Measurements from ENCODE around the gene CDH16. TPM values are rescaled to one million over a fixed set of nuclear protein-coding genes. Genes with fewer than 3 reads are reported as not detected.

Gene CDH16
- total and polyA plus RNA-seq, 2 of the 13 experiments (the other 11 are each of a cell fraction or from before 2014, with no cell fraction given): 2.7 to 3.9 TPM

DNA sequence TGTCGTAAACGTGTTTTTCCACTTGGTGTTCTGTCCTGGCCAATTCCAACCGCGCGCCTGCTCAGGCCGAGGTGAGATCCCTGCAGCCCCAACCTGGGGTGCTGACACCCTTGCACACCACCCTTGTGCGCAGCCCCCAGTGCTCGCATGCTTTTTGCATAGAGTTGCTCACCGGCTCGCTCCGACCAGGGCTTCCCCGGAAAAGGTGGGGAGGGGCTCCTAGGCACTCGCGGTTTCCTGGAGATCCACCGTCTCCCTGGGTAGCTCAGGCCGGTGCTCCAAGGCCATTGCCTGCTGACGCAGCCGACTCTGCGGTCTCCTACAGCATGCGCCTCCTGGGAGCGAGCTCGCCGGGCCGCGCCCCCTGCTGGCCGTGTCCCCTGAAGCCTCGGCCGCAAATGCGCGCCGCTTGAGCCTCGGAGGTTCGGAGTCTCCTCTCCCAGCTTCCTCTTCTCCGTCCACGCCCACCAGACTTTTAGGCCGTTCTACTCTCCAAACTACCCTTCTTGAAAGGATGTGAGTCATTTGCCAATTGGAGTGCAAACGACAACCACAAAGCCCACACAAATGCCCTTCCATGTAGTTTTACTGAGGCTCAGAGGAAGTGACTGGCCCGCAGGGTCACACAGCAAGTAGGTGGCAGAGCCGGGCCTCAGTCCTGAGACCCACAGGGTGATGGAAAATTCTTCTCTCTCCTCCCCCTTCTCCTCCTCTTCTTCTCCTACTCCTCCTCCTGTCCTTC lies 45.6 kb downstream of the CDH16 start (continued):
- TF ChIP-seq, protein P1, sequence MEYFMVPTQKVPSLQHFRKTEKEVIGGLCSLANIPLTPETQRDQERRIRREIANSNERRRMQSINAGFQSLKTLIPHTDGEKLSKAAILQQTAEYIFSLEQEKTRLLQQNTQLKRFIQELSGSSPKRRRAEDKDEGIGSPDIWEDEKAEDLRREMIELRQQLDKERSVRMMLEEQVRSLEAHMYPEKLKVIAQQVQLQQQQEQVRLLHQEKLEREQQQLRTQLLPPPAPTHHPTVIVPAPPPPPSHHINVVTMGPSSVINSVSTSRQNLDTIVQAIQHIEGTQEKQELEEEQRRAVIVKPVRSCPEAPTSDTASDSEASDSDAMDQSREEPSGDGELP (IDR thresholded peaks at IDR 0.05; ENCODE audit: borderline replicate concordance, low read depth): no peak
- no peak for TF ChIP-seq ZNF530 (CRISPR knock-in tag; IDR thresholded peaks at IDR 0.05; ENCODE audit: low read depth)
- peak; percentile 96 for TF ChIP-seq ZMYM3 (CRISPR knock-in tag; IDR thresholded peaks at IDR 0.05)
- TF ChIP-seq RAD21 (CRISPR knock-in tag; IDR thresholded peaks at IDR 0.05): peak; percentile 74
- no peak for TF ChIP-seq EZH2 (conservative IDR thresholded peaks at IDR 0.05; ENCODE audit: low read depth, low read length)
- 0 out of 2 replicates have a peak, but pooled peaks have one; percentile 43 for TF ChIP-seq ZNF501 (CRISPR knock-in tag; IDR thresholded peaks at IDR 0.05)
- no peak for TF ChIP-seq TP53 (CRISPR knock-in tag; conservative IDR thresholded peaks at IDR 0.05)
- no peak for TF ChIP-seq KDM1A (CRISPR knock-in tag; IDR thresholded peaks at IDR 0.05)
- TF ChIP-seq PAX8 (CRISPR knock-in tag; IDR thresholded peaks at IDR 0.05; ENCODE audit: borderline replicate concordance): no peak
- TF ChIP-seq IRF2 (CRISPR knock-in tag; IDR thresholded peaks at IDR 0.05): peak; percentile 84
- peak; percentile 35; the same call in 1 of the 2 replicates for TF ChIP-seq ZNF441 (CRISPR knock-in tag; IDR thresholded peaks at IDR 0.05; ENCODE audit: borderline replicate concordance)
- TF ChIP-seq ZNF556 (CRISPR knock-in tag; IDR thresholded peaks at IDR 0.05; ENCODE audit: borderline replicate concordance): peak; percentile 74; the same call in 1 of the 2 replicates
- TF ChIP-seq TSC22D2 (CRISPR knock-in tag; IDR thresholded peaks at IDR 0.05; ENCODE audit: borderline replicate concordance): no peak
- TF ChIP-seq SIN3A (IDR thresholded peaks at IDR 0.05; ENCODE audit: borderline replicate concordance, low read depth, low read length): peak; percentile 41; the same call in 1 of the 2 replicates
- TF ChIP-seq ZNF720 (CRISPR knock-in tag; IDR thresholded peaks at IDR 0.05): no peak
- TF ChIP-seq POLR2A (IDR thresholded peaks at IDR 0.05; ENCODE audit: insufficient read depth in 1 of 2, low read depth in 2 of 2, low read length in 2 of 2): no peak
- TF ChIP-seq, protein P2, sequence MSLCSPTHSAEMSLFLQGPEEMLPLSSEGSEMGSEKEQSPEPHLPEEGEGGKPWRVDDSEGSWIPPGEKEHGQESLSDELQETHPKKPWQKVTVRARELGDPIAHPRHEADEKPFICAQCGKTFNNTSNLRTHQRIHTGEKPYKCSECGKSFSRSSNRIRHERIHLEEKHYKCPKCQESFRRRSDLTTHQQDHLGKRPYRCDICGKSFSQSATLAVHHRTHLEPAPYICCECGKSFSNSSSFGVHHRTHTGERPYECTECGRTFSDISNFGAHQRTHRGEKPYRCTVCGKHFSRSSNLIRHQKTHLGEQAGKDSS (CRISPR knock-in tag; IDR thresholded peaks at IDR 0.05; ENCODE audit: borderline replicate concordance, low read depth): peak; percentile 84; the same call in 1 of the 2 replicates
- TF ChIP-seq ZNF256 (CRISPR knock-in tag; conservative IDR thresholded peaks at IDR 0.05): no peak
- TF ChIP-seq, protein P3, sequence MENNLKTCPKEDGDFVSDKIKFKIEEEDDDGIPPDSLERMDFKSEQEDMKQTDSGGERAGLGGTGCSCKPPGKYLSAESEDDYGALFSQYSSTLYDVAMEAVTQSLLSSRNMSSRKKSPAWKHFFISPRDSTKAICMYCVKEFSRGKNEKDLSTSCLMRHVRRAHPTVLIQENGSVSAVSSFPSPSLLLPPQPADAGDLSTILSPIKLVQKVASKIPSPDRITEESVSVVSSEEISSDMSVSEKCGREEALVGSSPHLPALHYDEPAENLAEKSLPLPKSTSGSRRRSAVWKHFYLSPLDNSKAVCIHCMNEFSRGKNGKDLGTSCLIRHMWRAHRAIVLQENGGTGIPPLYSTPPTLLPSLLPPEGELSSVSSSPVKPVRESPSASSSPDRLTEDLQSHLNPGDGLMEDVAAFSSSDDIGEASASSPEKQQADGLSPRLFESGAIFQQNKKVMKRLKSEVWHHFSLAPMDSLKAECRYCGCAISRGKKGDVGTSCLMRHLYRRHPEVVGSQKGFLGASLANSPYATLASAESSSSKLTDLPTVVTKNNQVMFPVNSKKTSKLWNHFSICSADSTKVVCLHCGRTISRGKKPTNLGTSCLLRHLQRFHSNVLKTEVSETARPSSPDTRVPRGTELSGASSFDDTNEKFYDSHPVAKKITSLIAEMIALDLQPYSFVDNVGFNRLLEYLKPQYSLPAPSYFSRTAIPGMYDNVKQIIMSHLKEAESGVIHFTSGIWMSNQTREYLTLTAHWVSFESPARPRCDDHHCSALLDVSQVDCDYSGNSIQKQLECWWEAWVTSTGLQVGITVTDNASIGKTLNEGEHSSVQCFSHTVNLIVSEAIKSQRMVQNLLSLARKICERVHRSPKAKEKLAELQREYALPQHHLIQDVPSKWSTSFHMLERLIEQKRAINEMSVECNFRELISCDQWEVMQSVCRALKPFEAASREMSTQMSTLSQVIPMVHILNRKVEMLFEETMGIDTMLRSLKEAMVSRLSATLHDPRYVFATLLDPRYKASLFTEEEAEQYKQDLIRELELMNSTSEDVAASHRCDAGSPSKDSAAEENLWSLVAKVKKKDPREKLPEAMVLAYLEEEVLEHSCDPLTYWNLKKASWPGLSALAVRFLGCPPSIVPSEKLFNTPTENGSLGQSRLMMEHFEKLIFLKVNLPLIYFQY (CRISPR knock-in tag; IDR thresholded peaks at IDR 0.05; ENCODE audit: borderline replicate concordance): peak; percentile 98
- TF ChIP-seq ATRX (CRISPR knock-in tag; IDR thresholded peaks at IDR 0.05; ENCODE audit: borderline replicate concordance): no peak
- peak; percentile 31; the same call in 1 of the 2 replicates for TF ChIP-seq NFYB (CRISPR knock-in tag; IDR thresholded peaks at IDR 0.05)
- no peak for TF ChIP-seq CENPX (CRISPR knock-in tag; IDR thresholded peaks at IDR 0.05)
- TF ChIP-seq ZNF3 (CRISPR knock-in tag; IDR thresholded peaks at IDR 0.05): no peak
- TF ChIP-seq CCAR2 (optimal IDR thresholded peaks at IDR 0.05; ENCODE audit: low read depth, low read length): peak; percentile 49
- TF ChIP-seq KAT8 (CRISPR knock-in tag; IDR thresholded peaks at IDR 0.05): peak; percentile 72; the same call in 1 of the 2 replicates
- 0 out of 2 replicates have a peak, but pooled peaks have one; percentile 14 for TF ChIP-seq ZNF251 (CRISPR knock-in tag; IDR thresholded peaks at IDR 0.05)
- TF ChIP-seq YEATS2 (CRISPR knock-in tag; IDR thresholded peaks at IDR 0.05; ENCODE audit: borderline replicate concordance): peak; percentile 56; the same call in 1 of the 2 replicates

Data from HepG2 (cell line).